Measurements from ENCODE around the gene RNF144B.

DNA sequence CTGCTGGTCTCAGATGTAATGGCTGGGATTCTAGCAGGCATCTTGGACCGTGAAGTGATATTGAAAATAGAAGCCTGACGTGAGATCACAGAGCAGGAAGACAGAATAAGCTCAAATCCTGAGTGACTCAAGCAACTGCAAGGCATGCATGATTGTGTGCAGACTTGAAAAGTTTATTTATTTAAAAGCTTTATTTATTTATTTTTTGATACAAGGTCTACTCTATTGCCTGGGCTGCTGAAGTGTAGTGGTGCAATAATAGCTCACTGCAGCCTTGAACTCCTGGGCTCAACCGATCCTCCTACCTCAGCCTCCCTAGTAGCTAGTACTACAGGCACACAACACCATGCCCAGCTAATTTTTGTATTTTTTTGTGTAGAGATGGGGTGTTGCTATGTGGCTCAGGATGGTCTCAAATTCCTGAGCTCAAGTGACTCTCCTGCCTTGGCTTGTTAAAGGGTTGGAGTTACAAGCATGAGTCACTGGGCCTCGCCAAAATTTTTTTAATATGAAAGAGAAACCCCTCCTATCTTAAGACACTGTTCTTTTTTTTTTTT is 40.1 kb upstream of the RNF144B start:
- TF ChIP-seq, protein P1, sequence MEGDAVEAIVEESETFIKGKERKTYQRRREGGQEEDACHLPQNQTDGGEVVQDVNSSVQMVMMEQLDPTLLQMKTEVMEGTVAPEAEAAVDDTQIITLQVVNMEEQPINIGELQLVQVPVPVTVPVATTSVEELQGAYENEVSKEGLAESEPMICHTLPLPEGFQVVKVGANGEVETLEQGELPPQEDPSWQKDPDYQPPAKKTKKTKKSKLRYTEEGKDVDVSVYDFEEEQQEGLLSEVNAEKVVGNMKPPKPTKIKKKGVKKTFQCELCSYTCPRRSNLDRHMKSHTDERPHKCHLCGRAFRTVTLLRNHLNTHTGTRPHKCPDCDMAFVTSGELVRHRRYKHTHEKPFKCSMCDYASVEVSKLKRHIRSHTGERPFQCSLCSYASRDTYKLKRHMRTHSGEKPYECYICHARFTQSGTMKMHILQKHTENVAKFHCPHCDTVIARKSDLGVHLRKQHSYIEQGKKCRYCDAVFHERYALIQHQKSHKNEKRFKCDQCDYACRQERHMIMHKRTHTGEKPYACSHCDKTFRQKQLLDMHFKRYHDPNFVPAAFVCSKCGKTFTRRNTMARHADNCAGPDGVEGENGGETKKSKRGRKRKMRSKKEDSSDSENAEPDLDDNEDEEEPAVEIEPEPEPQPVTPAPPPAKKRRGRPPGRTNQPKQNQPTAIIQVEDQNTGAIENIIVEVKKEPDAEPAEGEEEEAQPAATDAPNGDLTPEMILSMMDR (IDR thresholded peaks at IDR 0.05; ENCODE audit: insufficient read depth, low read length) = no peak
- no peak for TF ChIP-seq SPI1 (IDR thresholded peaks at IDR 0.05; ENCODE audit: borderline replicate concordance, low read depth)
- TF ChIP-seq POLR2AphosphoS5 (IDR thresholded peaks at IDR 0.05; ENCODE audit: low read depth) = no peak

All from HL-60 (cell line).